GM12864 (cell line): ENCODE data around the gene LRRC14B.

Experiments
- DNase-seq: peaks from one replicate; pipeline ENCODE4 v3.0.0-alpha.2; 2011; ENCODE audit warnings: low read depth
- H3K4me3 ChIP-seq: 2 replicates; pipeline ENCODE4 v1.5.1; 2011; ENCODE audit warnings: mild to moderate bottlenecking, low read depth, low read length, control low read depth
- TF ChIP-seq, protein P1 (sequence below): IDR thresholded peaks from 2 replicates; pipeline ENCODE4 v1.5.1; 2011; ENCODE audit warnings: low read depth, mild to moderate bottlenecking, moderate library complexity, low read length, control low read depth, inconsistent platforms; ENCODE audit errors: missing control alignments

LRRC14B gene

DNA sequence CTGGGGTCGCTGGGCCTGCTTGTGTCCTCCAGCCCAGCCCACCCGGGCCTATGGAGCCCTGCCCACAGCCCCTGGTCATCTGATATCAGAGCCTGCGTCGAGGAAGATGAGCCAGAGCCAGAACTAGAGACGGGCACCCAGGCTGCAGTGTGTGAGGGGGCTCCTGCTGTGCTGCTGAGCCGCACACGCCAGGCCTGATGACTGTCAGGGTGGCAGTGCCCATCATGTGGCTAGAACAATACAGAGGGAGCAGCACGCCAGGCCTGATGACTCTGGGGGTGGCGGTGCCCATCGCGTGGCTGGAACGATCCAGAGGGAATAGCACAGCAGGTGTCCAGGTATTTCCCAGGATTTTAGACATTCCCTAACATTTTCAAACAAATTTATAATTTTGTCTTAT, 9.2 kb upstream of the LRRC14B start:
- H3K4me3 ChIP-seq: no peak overlapping the region
- TF ChIP-seq, protein P1, sequence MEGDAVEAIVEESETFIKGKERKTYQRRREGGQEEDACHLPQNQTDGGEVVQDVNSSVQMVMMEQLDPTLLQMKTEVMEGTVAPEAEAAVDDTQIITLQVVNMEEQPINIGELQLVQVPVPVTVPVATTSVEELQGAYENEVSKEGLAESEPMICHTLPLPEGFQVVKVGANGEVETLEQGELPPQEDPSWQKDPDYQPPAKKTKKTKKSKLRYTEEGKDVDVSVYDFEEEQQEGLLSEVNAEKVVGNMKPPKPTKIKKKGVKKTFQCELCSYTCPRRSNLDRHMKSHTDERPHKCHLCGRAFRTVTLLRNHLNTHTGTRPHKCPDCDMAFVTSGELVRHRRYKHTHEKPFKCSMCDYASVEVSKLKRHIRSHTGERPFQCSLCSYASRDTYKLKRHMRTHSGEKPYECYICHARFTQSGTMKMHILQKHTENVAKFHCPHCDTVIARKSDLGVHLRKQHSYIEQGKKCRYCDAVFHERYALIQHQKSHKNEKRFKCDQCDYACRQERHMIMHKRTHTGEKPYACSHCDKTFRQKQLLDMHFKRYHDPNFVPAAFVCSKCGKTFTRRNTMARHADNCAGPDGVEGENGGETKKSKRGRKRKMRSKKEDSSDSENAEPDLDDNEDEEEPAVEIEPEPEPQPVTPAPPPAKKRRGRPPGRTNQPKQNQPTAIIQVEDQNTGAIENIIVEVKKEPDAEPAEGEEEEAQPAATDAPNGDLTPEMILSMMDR: no peak
- DNase-seq: no peak

DNA sequence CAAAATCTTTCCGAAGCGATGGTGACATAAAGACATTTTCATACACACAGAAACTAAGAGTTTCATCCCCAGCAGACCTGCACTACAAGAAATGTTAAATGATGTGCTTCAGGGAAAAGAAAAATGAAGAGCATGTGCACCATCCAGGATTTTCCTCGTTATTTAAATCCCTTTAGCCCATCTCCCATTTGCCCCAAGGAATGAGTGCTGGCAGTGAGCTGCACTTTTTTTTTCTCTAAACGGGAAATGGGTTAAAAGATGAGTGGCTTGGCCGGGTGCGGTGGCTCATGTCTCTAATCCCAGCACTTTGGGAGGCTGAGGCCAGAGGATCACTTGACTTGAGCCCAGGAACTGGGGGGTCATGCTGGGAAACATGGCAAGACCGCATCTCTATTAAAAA, 6.8 kb upstream of the LRRC14B start:
- TF ChIP-seq, protein P1: no peak
- no peak for DNase-seq
- H3K4me3 ChIP-seq: no peak overlapping the region

DNA sequence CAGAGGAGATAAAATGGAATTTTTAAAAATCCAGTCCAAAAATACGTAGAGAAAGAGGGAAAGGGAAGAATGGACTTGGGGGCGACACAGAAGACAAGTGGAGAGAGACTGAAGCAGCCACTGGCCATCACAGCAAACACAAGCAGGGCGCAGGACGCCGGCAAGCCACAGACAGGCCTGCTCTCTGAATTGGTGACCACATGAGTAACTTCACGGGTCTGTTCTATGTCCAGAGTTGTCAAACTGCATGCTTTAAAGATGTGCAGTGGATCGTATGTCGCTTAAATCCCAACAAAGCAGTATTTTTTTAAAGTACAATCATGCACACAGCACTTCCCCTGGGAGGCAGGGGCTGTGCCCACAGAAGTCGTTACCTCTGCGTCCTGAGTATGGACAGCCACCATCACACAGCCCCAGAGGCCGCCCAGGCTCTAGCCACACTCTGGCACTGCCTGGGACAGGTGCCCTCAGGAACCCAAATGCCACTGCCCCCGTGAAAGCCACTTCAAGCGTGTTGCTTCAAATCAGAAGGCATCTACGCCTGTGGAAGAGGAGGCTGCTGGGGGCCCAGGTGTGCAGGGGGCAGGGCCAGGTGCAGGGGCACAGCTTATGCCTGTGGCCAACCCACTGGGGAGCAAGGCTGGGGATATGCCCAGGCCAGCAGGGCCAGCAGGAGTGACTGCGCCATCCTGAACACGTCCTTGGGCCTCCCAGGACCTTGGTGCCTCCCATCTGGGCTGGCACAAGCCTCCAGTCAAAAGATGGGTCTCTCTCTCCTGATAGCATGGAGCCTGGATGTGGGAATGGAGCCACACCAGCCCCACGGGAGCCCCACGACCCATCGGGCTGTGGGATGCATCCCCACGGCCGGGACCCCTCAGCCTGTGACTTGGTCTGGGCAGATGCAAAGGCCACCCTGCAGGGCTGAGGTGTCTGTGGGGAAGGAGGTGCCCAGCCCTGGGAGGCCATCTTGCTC, 5.9 kb upstream of the LRRC14B start:
- no peak overlapping the region for H3K4me3 ChIP-seq
- TF ChIP-seq, protein P1: no peak
- no peak for DNase-seq

DNA sequence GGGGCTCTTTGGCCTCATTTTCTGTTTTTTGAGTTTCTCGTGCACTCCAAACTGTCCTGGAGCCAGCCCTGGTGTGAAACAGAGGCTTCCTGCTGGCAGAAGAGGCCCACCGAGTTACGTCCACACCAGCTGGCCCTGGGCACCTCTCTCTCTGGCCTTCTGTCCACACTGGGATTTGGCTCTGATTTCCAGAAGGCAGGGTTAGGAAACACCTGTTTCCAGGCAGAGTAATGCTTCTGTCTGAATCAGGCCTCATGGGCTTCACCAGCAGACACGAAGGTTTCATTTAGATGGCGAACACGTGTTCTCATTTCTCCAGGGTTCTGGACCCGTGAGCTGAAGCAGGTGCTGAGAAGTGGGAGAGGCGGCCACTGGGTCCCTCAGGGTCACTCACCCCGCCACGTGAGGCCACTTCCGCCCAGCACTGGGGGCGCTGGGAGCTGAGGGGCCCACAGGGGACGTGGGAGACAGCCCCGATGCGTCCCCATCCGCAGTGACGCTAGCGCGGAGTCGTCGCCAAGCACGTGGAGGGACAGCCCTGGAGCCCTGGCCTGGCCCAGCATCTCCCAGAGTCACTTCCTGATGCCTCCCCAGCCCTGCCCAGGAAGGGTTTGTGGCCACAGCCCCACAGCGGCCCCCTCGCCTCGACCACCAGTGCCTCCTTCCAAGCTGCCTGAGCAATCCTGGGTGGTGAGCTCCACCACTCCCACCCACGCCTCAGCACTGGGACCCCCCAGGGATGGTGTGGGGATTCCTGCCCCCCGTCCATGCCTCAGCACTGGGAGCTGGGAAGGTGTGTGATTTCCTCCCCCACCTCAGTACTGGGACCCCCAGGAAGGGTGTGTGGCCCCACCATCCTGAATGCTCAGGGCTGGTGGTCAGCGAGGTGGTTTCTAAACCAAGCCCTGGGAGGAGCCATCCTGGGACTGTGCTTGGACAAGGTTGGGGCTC, 4.9 kb upstream of the LRRC14B start:
- TF ChIP-seq, protein P1: no peak
- no peak overlapping the region for H3K4me3 ChIP-seq
- DNase-seq: no peak

DNA sequence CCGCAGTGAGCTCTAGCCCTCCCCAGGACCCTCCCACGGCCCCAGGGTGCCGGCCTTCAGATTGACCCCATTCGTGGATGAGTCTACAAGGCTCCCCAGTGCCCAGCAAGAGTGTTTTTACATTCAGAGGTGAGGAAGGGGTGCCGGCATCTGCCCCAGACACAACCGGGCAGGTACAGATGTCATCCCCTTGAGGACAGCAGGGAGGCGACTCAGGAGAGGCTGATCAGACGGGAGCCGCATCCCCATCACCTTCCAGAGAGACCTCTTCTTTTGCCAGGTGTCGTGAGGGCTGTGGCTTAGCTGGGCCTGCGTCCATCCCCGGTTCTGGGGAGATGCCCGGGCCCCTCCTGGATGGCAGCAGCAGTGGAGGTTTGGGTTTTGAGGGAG, 4.3 kb upstream of the LRRC14B start:
- no peak for DNase-seq
- TF ChIP-seq, protein P1: no peak
- H3K4me3 ChIP-seq: no peak overlapping the region

DNA sequence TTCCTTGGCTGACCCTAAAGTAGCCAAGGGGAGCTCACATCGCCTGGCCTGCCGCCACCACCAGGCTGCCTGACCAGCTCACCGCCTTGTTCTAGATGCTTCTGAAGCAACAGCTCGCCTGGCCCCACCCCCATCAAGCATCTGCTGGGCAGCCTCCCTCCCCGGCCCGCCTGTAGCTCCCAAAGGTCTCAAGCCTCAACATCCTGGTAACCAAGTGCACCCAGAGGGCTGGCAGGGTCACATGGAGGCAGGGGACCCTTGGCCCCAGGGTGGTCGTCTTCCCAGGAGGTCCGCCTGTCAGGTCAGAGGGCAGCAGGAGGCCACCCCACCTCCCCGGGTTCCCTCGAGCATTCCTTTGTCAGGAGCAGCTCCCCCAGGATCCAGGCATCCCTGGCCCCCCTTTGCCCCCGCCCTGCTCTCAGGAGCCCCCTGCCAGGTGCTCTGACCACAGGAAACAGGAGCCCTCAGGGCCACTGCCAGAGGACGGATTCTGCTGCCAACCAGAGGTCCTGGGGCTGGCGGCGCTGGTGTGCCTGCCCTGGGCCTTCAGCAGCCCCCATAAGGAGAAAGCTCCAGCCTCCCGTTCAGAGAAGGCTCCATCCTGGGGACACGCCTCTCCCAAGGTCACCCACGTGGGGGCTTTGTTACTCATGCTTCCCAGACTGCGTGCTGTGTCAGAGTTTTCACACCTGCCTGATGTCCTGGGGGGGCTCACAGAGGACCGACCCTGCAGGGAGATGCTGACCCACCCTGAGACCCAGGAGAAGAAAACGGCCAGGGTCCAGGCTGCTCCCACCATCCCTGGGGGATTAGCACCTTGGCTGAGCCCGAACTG, 3.5 kb upstream of the LRRC14B start:
- H3K4me3 ChIP-seq: no peak overlapping the region
- TF ChIP-seq, protein P1: no peak
- DNase-seq: no peak
